Activated effector memory CD4-positive, alpha-beta T cell treated with anti-CD3 and anti-CD28 coated beads, Interleukin-2, amount 50 U/mL, for 16 hours (primary cell): ENCODE data around the gene MED19.
"Not testable (repeated sequence)": the region's sequence is repeated elsewhere in the genome, so short reads cannot be mapped to it uniquely, and the experiment has no call there.

Experiments
- DNase-seq: peaks from one replicate; pipeline ENCODE4 v3.0.0-alpha.2; 2020

The MED19 gene

DNA sequence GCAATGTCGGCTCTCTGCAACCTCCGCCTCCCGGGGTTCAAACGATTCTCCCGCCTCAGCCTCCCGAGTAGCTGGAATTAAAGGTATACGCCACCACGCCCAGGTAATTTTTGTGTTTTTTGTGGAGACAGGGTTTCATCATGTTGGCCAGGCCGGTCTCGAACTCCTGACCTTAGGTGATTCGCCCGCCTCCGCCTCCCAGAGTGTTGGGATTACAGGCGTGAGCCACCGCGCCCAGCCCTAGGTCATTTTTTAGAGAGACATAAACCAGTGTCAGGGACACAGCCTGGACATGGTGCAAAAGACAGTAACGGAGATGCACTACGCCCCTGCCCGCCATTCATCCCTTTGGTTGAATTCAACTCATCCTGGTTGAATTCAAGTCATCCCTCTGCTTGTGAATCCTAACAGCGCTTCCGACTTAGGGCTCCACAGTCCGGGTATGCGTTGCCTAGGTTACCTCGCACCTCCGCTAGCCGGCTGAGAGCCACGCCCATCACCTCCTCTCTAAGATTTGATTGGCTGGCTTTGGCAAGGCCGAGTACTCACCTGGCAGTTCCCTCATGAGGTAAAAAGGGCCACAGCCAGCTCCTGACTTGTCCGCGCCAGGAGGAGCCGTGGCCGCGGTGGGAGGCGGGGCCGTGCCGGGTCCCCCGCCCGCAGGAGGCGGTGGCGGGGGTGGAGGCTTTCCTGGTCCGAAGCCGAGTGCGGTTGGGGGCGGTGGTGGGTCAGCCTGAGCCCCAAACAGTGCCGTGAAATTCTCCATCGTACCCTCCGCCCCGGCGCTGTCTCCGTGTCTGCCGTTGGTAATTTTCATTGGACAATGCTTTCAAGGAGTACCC, at the start of gene MED19:
Gene MED19, minus strand, starts transcription at position 802 of the 842 bp plus-strand sequence. Its CDS starts 36 bp downstream, at position 766.
- DNase-seq, result peak; percentile 91

DNA sequence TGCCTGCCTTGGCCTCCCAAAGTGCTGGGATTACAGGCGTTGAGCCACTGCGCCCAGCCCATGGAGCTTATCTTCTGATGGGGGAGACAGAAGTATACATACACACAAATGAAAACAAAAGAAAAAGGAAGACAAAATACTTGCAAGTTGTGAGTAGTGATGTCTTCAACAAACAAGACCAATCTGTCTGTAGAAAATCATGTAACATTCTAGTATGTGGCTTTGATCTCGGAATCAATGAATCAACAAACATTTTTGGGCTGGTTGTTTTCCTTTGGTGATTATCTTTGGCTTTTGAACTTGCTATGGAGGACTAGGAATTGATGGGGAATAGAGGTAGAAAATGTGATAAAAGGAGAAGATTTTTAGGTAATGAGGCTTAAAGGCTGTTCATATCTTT, 46.2 kb upstream of the MED19 start:
- DNase-seq, result no peak

DNA sequence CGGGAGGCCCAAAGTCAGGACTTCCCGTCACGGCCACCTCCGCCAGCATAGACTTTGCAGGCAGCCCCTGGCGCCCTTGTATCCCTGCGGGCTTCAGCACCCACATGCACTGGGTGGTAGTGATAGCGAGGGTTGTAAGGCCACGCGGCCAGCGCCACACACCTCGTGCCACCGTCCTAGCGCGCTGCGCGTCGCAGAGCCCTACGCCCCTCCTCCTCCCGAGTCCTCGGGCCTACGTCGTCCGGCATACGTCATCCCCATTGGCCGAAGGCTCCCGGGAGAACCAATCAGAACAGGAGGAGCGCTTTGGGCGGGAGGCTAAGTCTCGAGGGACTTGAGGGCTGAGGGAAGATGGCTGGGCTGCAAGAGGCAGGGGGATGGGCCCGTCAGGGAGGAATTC, 40.9 kb upstream of the MED19 start:
- DNase-seq, result no peak

- no peak for DNase-seq
Measured at GRCh38 chr11:57751676-57752253, 39.8 kb upstream of the MED19 start, which contains the start of gene BTBD18. BTBD18 (minus strand) TSS chr11:57751819; CDS start chr11:57751188, 631 bp downstream.

DNA sequence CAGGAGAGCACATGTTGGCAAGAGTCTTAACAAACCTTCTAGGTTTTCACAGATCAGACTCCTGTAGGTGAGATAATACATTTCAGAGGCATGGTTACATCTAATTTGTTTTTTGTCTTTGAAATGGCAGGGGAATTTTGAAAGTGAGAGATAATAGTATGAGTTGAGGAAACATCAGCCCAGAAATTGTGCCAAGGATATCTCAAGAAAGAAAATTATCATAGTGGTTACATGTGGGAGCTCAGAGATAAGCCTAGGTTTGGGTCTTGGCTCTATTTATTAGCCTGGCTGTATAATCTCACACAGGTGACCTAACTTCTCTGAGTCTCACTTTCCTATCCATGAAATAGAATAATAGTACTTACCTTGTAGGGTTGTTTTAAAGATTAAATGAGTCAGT, 39.2 kb upstream of the MED19 start:
- DNase-seq, result no peak

DNA sequence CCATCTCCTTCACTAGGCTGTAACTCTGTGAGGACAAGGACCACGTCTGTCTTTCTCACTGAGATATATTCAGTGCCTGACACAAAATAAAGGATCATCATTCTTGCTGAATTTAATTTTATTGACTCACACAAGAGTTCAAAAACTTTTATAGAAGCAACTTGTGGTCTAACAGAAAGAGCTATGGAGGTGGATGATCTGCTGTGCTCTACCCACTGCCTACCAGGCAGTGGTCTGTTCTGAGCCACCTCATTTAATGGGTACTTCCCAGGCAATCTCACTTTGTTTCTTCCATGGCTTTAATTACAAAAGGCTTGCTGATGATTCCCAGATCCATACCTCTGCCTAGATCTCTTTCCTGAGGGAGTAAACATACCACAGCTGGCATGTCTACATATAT, 34.9 kb upstream of the MED19 start:
- no peak for DNase-seq

DNA sequence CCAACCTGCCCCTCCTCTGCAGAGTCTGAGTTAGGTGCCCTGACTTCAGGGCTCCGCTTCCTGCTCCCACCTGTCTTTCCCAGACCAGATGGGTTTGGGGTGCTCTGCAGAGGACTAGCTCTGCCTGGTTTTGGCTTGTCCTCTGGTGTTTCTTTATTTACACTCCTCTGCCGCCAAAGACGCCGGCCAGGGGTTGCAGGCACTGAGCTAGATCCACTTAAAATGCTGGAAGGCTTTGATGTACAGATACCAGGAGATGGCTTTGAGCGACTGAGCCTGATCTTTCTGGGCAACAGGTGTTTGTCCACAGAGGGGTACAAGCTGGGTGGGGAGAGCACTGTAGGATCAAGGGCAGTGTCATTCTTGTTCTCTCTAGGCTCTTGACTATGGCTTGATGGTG, 33.2 kb upstream of the MED19 start:
- DNase-seq, result no peak

DNA sequence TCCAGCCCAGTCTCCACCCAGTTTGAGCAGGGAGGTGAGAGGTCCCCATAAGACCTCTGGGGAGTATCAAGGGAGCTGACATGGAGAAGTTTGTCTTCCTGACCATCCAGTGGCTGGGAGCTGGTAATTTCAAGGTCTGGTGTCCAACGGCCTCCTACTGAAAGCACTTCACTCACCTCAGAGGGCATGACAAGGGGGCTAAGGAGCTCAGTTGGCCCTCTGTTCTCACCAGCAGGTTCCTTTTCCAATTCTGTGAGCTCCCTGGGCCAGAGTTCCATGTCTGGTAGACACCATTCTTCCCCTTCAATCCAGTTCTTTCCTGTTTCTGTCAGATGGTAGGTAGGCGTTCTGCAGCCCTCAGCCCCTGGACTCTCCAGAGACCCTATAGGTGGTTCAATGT, 32.3 kb upstream of the MED19 start:
- DNase-seq, result no peak

DNA sequence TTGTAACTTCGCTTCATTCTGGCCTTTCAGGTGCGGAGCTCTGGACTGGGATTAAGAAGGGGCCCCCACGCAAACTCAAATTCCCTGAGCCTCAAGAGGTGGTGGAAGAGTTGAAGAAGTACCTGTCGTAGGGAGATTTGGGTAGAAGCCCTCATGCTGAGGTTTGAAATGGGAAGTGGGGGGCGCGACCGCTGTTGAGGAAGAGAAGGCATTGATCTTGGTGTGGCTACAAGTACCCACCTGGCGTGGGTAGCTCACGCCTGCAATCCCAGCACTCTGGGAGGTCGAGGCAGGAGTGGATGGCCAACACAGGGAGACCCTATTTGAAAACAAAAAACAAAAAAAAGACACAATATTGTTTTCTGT, 30.1 kb upstream of the MED19 start:
- no peak for DNase-seq

DNA sequence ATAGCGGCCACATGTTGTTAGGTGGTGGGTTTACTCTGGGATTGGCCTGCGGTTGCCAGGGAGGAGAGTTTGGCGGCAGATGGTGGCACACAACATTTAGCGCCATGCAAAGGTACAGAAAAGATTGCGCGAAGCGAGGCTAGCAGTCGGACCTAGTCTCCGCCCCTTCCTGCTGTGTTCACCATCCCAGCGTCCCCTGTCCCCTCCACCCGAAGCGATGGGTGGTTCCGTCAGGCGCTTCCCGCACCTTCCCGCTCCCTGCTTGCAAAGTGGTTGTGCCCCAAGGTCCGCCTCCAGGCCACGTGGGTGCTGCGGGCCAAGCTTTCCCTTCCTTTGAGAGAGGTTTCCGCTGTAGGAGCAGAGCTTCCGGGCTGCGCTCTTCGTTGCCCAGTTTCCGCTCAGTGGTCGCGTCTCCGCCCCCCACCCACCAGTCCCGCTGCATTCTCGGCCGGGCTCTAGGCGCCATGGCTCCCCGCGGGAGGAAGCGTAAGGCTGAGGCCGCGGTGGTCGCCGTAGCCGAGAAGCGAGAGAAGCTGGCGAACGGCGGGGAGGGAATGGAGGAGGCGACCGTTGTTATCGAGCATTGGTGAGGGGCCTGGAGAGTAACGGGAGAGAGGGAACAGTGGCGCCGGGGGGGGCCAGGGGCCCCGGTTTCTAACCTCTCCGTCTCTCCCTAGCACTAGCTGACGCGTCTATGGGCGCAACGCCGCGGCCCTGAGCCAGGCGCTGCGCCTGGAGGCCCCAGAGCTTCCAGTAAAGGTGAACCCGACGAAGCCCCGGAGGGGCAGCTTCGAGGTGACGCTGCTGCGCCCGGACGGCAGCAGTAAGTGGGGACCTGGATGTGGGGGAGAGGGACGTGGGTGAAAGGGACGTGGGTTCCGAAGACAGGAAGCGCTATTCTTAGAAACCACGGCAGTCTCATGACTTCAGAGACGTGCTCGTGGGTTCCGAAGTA, 29.4 kb upstream of the MED19 start, which contains the start of gene SELENOH:
Gene SELENOH, plus strand, starts transcription at position 360 of the 955 bp plus-strand sequence. Its CDS starts 105 bp downstream, at position 465.
- peak; percentile 97 for DNase-seq

DNA sequence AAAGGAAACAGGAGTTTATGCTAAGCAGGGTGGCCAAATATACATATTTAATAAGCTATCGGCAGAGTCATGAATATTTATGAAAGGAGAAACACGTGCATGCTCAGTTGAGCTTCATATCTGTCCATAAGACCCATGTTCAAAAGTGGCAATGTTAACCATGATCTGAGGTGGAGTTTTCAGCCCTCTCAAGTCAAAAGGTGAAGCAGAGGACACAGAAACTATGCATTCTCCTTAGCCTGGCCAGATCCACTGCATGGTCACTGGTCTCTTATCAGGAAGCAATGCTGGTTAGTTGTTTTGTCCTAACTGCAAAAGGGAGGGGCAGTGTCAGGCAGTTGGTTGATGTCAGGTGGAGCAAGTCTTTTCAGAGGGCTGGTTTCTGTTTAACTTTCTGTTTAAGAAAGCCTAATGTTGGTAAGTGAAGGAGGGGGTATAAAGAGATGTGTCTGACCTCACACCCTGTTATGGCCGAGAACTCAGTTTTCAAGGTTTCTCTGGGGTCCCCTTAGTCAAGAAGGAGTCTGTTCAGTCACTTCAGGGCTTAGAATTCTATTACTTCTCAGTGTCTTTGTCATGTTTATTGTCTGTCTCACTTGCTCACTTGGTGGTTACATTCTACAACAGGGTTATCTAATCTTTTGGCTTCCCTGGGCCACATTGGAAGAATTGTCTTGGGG, 23.7 kb upstream of the MED19 start:
- DNase-seq, result no peak

GRCh38 chr11:57732661-57733060, 20.6 kb upstream of the MED19 start:
- no peak for DNase-seq

- DNase-seq, result no peak
Measured at GRCh38 chr11:57729479-57729878, 17.5 kb upstream of the MED19 start.

GRCh38 chr11:57728829-57729228, 16.8 kb upstream of the MED19 start:
- DNase-seq, result no peak

- DNase-seq, result no peak
Measured at GRCh38 chr11:57727185-57727584, 15.2 kb upstream of the MED19 start.

DNA sequence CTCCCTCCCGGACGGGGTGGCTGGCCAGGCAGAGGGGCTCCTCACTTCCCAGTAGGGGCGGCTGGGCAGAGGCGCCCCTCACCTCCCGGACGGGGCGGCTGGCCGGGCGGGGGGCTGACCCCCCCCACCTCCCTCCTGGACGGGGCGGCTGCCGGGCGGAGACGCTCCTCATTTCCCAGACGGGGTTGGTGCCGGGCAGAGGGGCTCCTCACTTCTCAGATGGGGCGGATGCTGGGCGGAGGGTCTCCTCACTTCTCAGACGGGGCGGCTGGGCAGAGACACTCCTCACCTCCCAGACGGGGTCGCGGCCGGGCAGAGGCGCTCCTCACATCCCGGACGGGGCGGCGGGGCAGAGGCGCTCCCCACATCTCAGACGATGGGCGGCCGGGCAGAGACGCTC, 4.7 kb upstream of the MED19 start:
- DNase-seq, result not testable (repeated sequence)

- no peak for DNase-seq
Measured at GRCh38 chr11:57713835-57714234, 1.8 kb upstream of the MED19 start.

- DNase-seq, result peak; percentile 96
Measured at GRCh38 chr11:57712256-57713150, 488 bp upstream of the MED19 start, which contains the start of gene TMX2. TMX2 (plus strand) TSS chr11:57712593; CDS start chr11:57712619, 26 bp downstream.

GRCh38 chr11:57709802-57710367, 2.1 kb downstream of the MED19 start:
- no peak for DNase-seq

DNA sequence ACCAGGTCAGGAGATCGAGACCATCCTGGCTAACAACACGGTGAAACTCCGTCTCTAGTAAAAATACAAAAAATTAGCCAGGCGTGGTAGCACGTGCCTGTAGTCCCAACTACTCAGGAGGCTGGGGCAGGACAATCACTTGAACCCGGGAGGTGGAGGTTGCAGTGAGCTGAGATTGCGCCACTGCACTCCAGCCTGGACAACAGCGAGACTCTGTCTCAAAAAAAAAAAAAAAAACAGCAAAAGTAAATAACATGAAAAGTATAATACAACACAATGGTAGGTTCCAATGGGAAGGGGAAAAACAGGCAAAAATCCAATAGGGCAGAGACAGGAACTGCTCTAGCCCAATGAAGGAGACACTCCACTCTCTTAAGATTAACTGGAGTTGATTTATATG, 6.6 kb downstream of the MED19 start:
- DNase-seq, result not testable (repeated sequence)

DNA sequence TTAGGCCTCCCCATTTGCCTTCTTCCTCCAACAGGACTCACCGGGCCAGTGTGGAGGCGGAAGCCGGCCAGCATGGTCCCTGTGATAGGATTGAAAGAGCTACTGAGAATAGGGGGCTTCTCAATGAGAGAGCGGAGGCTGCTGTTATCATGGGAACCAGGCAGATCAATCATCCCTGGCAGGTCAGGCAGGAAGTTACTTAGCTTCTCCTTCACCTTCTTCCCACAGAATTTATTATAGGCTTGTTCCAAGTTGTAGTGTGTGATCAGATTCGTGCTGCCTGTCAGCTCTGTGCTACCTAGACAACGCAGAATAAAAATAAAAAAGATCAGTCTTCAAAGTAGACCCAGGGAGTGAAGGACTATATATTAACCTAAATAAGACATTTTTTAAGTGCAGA, 7.1 kb downstream of the MED19 start:
- DNase-seq, result no peak
